Thyroid gland (tissue), 4 donors: ENCODE results near the gene LRP1.

ENCODE experiments used
- CTCF ChIP-seq, 6 experiments: fragments of 200-600 bp in 3 of 6; fragments of 450-650 bp in 3 of 6; sonication (generic) in 3 of 6; IDR thresholded peaks; one replicate each; pipeline ENCODE4 v1.5.1; 2016 to 2019; ENCODE audit warnings: antibody characterized with exemption in 6 of 6, mild to moderate bottlenecking in 2 of 6, inconsistent platforms in 1 of 6, moderate library complexity in 1 of 6
- POLR2A ChIP-seq, 2 donors: fragments of 450-650 bp; IDR thresholded peaks; one replicate each; pipeline ENCODE4 v1.6.1; 2017; ENCODE audit warnings: antibody characterized with exemption in 2 of 2, mild to moderate bottlenecking in 2 of 2, moderate library complexity in 1 of 2

GRCh38 chr12:57226588-57227314 lies 98.5 kb downstream of the LRP1 start:
- no peak for TF ChIP-seq CTCF (IDR thresholded peaks at IDR 0.05)
- TF ChIP-seq POLR2A (IDR thresholded peaks at IDR 0.05) = no peak
